Stimulated activated CD8-positive, alpha-beta memory T cell treated with anti-CD3 and anti-CD28 coated beads, Interleukin-4, amount 100 ng/mL, for 24 hours (primary cell): ENCODE measurements around the gene EMSY.
"Not testable (repeated sequence)": the region's sequence is repeated elsewhere in the genome, so short reads cannot be mapped to it uniquely, and the experiment has no call there.

Experiments
- DNase-seq: peaks from one replicate; pipeline ENCODE4 v3.0.0-alpha.2; 2020; ENCODE audit warnings: low read depth

Gene EMSY

GRCh38 chr11:76568621-76569020, 123.8 kb downstream of the EMSY start:
- DNase-seq, result no peak

GRCh38 chr11:76572181-76572875, 127.5 kb downstream of the EMSY start:
- not testable (repeated sequence) for DNase-seq

- DNase-seq, result no peak
These were observed 129.6 kb downstream of the EMSY start for GRCh38 chr11:76574406-76574805.

- DNase-seq, result no peak
These were observed 130.1 kb downstream of the EMSY start for GRCh38 chr11:76574879-76575278.

GRCh38 chr11:76577226-76577920, 132.6 kb downstream of the EMSY start:
- DNase-seq, result no peak

- DNase-seq, result no peak
These were observed 133.3 kb downstream of the EMSY start for GRCh38 chr11:76577921-76578653.

- no peak for DNase-seq
These were observed 133.8 kb downstream of the EMSY start for GRCh38 chr11:76578654-76579055.

GRCh38 chr11:76579056-76579751, 134.4 kb downstream of the EMSY start:
- no peak for DNase-seq

GRCh38 chr11:76579752-76580151, 134.9 kb downstream of the EMSY start:
- DNase-seq, result no peak

- DNase-seq, result not testable (repeated sequence)
These were observed 137.7 kb downstream of the EMSY start for GRCh38 chr11:76582471-76582870.

- no peak for DNase-seq
These were observed 143.1 kb downstream of the EMSY start for GRCh38 chr11:76587820-76588454.

- peak; percentile 8 for DNase-seq
These were observed 143.9 kb downstream of the EMSY start for GRCh38 chr11:76588455-76589325.

- DNase-seq, result no peak
These were observed 144.7 kb downstream of the EMSY start for GRCh38 chr11:76589477-76589876.

- no peak for DNase-seq
These were observed 145.4 kb downstream of the EMSY start for GRCh38 chr11:76589964-76590950.

- no peak for DNase-seq
These were observed 146.6 kb downstream of the EMSY start for GRCh38 chr11:76591416-76591815.

- DNase-seq, result no peak
These were observed 147.5 kb downstream of the EMSY start for GRCh38 chr11:76592025-76592914.

- DNase-seq, result no peak
These were observed 148.1 kb downstream of the EMSY start for GRCh38 chr11:76592961-76593360.

- DNase-seq, result not testable (repeated sequence)
These were observed 150.3 kb downstream of the EMSY start for GRCh38 chr11:76595091-76595490.

GRCh38 chr11:76596652-76597051, 151.8 kb downstream of the EMSY start:
- DNase-seq, result no peak
